CD4-positive, alpha-beta T cell (primary cell): Measurements from ENCODE around the gene IFT172. TPM values are rescaled to one million over a fixed set of nuclear protein-coding genes. Genes with fewer than 3 reads are reported as not detected.
A peak's percentile ranks its signal among the peaks of the same experiment; 100 is the strongest.

Experiments used
- ATAC-seq: fragments of 200-7000 bp; cut with Tn5 transposase; one replicate; pipeline ENCODE4 v1.10.0; 2022; ENCODE audit warnings: mild to moderate bottlenecking; ENCODE audit not compliant: poor library complexity
- CTCF ChIA-PET: fragments of 350-600 bp; sonication (Branson Sonifier 250); formaldehyde crosslinking; loops from one replicate; lab custom pipeline; 2021; ENCODE audit warnings: antibody characterized with exemption, inconsistent platforms; lab: Charles Lee
- POLR2A ChIA-PET: fragments of 350-600 bp; sonication (Branson Sonifier 250); formaldehyde crosslinking; loops from one replicate; lab custom pipeline; 2021; ENCODE audit warnings: antibody characterized with exemption, inconsistent platforms; lab: Charles Lee
- DNase-seq, 14 experiments: peaks; one replicate each; pipeline ENCODE4 v3.0.0-alpha.2; 2013 to 2020; ENCODE audit warnings: mixed read lengths in 2 of 14
- H3K27ac ChIP-seq, 2 donors: one replicate each; pipeline versions ENCODE4 v1.5.1 to v1.7.0; 2013; ENCODE audit warnings: low read length in 2 of 2, low read depth in 1 of 2, mild to moderate bottlenecking in 1 of 2
- H3K27me3 ChIP-seq, 2 experiments: 1 replicate in 1 of 2; 2 replicates in 1 of 2; pipeline versions ENCODE4 v1.6.1 to v1.7.0; 2013; ENCODE audit warnings: low read length in 2 of 2, control low read depth in 1 of 2, mild to moderate bottlenecking in 1 of 2, moderate library complexity in 1 of 2; ENCODE audit not compliant: insufficient read depth in 2 of 2, control insufficient read depth in 1 of 2
- H3K36me3 ChIP-seq: one replicate; pipeline ENCODE4 v1.6.1; 2013; ENCODE audit warnings: low read length, control low read depth; ENCODE audit not compliant: insufficient read depth
- H3K4me1 ChIP-seq: one replicate; pipeline ENCODE4 v1.6.1; 2013; ENCODE audit warnings: low read length, control low read depth; ENCODE audit not compliant: insufficient read depth
- H3K4me3 ChIP-seq: one replicate; pipeline ENCODE4 v1.5.1; 2013; ENCODE audit warnings: mild to moderate bottlenecking, low read length, moderate library complexity
- H3K9me3 ChIP-seq, 2 experiments: 1 replicate in 1 of 2; 2 replicates in 1 of 2; pipeline versions ENCODE4 v1.6.1 to v1.7.0; 2013; ENCODE audit warnings: low read length in 2 of 2, mild to moderate bottlenecking in 2 of 2, control low read depth in 1 of 2, moderate library complexity in 1 of 2; ENCODE audit not compliant: control insufficient read depth in 1 of 2, insufficient read depth in 1 of 2
- H3K27ac Mint-ChIP-seq: one replicate; pipeline ENCODE4 v1.8.0; 2020; ENCODE audit warnings: mixed read lengths
- H3K27me3 Mint-ChIP-seq: one replicate; pipeline ENCODE4 v1.8.0; 2021; ENCODE audit warnings: mixed read lengths
- H3K36me3 Mint-ChIP-seq: one replicate; pipeline ENCODE4 v1.8.0; 2021; ENCODE audit warnings: low read depth, mixed read lengths
- H3K4me1 Mint-ChIP-seq: one replicate; pipeline ENCODE4 v1.8.0; 2021; ENCODE audit warnings: low read depth, mixed read lengths
- H3K4me3 Mint-ChIP-seq: one replicate; pipeline ENCODE4 v1.8.0; 2020; ENCODE audit warnings: mild to moderate bottlenecking, mixed read lengths
- H3K9me3 Mint-ChIP-seq: one replicate; pipeline ENCODE4 v1.8.0; 2020; ENCODE audit warnings: mixed read lengths
- CTCF ChIP-seq: fragments of 200-600 bp; IDR thresholded peaks from one replicate; pipeline ENCODE4 v1.8.0; 2022; ENCODE audit warnings: antibody characterized with exemption, mild to moderate bottlenecking
- intact Hi-C, 2 experiments: fragments of 100-400 bp; cut with DNase I in 1 of 2; cut with micrococcal nuclease in 1 of 2; formaldehyde crosslinking; loops; one replicate each; pipeline versions ENCODE4 v1.15.1 to v1.9.0; 2023 to 2025; cut with DNase I, micrococcal nuclease
- total RNA-seq, 174 experiments: library from RNA in 2 of 174; stranded (reverse) in 2 of 174; gene quantifications; one replicate each; pipeline ENCODE4 v1.2.3 and lab custom pipeline; 2021 to 2026

IFT172 gene
- total RNA-seq, 2 experiments from 2014 or later = 13.3 to 14.4 TPM

GRCh38 chr2:27416151-27416550 lies 73.4 kb downstream of the IFT172 start:
- Mint-ChIP-seq H3K27ac (no peak overlapping the region), H3K27me3 (no peaks in the 10 kb centered on the region), H3K36me3 (no peaks in the 10 kb centered on the region), H3K4me1 (peaks cover 5% of the 10 kb centered on the region), H3K4me3 (no peak overlapping the region), H3K9me3 (no peaks in the 10 kb centered on the region)
- ChIA-PET POLR2A (no interaction called here), CTCF (no interaction called here)
- no peaks in the 10 kb centered on the region for H3K4me1 ChIP-seq
- intact Hi-C loops = no loop called here
- H3K27me3 ChIP-seq = no peaks in the 10 kb centered on the region
- H3K9me3 ChIP-seq = no peaks in the 10 kb centered on the region
- no peak for TF ChIP-seq CTCF
- H3K36me3 ChIP-seq = no peaks in the 10 kb centered on the region
- DNase-seq (no peak), ATAC-seq (no peak)
- no peak overlapping the region for H3K27ac ChIP-seq
- H3K4me3 ChIP-seq = no peak overlapping the region

- Histone ChIP-seq H3K4me1 (peaks cover 23% of the 10 kb centered on the region), H3K27ac (no peak overlapping the region), H3K27me3 (no peaks in the 10 kb centered on the region), H3K36me3 (no peaks in the 10 kb centered on the region), H3K9me3 (no peaks in the 10 kb centered on the region), H3K4me3 (no peak overlapping the region)
- CTCF ChIA-PET = no interaction called here
- Mint-ChIP-seq H3K4me1 (peaks cover 24% of the 10 kb centered on the region), H3K9me3 (no peaks in the 10 kb centered on the region), H3K36me3 (peaks cover 4% of the 10 kb centered on the region), H3K27ac (no peak overlapping the region), H3K27me3 (no peaks in the 10 kb centered on the region), H3K4me3 (peak overlapping the region; percentile 76)
- intact Hi-C loops = no loop called here
- POLR2A ChIA-PET = no interaction called here
- TF ChIP-seq CTCF = no peak
- DNase-seq (no peak), ATAC-seq (no peak)
Measured at GRCh38 chr2:27412419-27413152, 77.0 kb downstream of the IFT172 start.

- no peaks in the 10 kb centered on the region for H3K27me3 Mint-ChIP-seq
- peaks cover 41% of the 10 kb centered on the region for H3K4me1 Mint-ChIP-seq
- peak within 1 kb of the TSS; percentile 90 for H3K4me3 Mint-ChIP-seq
- peak within 1 kb of the TSS; percentile 82 for H3K27ac Mint-ChIP-seq
- peaks cover 15% of the 10 kb centered on the region for H3K36me3 Mint-ChIP-seq
- POLR2A ChIA-PET = interaction anchor here (0.6 to 2.7 kb wide), 11 partner anchors 18 to 841 kb away, joined by 3 to 59 read pairs (median 8); partner anchors contain the start of genes CCDC121, EIF2B4, GPN1 and GTF3C2
- H3K27ac ChIP-seq = peak within 1 kb of the TSS; percentile 85 to 90
- peak; percentile 92 to 98 (median 96) for DNase-seq
- peak; percentile 95 for ATAC-seq
- H3K4me1 ChIP-seq = peaks cover 33% of the 10 kb centered on the region
- H3K9me3 ChIP-seq = no peaks in the 10 kb centered on the region
- H3K9me3 Mint-ChIP-seq = no peaks in the 10 kb centered on the region
- intact Hi-C loops = loop anchor here (1.0 to 10.0 kb wide), 7 partner anchors 19 to 254 kb away; partner anchors contain the start of genes EIF2B4 (in 2 of the 2), SNX17 (in 2 of the 2), CCDC121 (in 1 of the 2) and GPN1 (in 1 of the 2)
- no peak for TF ChIP-seq CTCF
- no peaks in the 10 kb centered on the region for H3K27me3 ChIP-seq
- peak within 1 kb of the TSS; percentile 82 for H3K4me3 ChIP-seq
- CTCF ChIA-PET = interaction anchor here (0.8 to 2.3 kb wide), 6 partner anchors 18 to 274 kb away, joined by 3 to 12 read pairs (median 3); no protein-coding TSS in a partner anchor
- peaks cover 16% of the 10 kb centered on the region for H3K36me3 ChIP-seq
Measured at GRCh38 chr2:27409321-27410073, 80.0 kb downstream of the IFT172 start, which contains the start of gene PPM1G. Gene PPM1G (minus strand): TSS chr2:27409591. CDS start chr2:27409422, 169 bp downstream.
